GM18498 (cell line): ENCODE results near the gene NUP37.
"Not testable (repeated sequence)": the region's sequence is repeated elsewhere in the genome, so short reads cannot be mapped to it uniquely, and the experiment has no call there.

Experiments
- ATAC-seq: cut with Tn5 transposase; IDR thresholded peaks from one replicate; pipeline ENCODE4 v1.9.1; 2021; ENCODE audit warnings: mild to moderate bottlenecking, moderate library complexity; ENCODE audit not compliant: unreplicated experiment

Gene NUP37

GRCh38 chr12:102119674-102120563 is at the start of gene NUP37, which contains the start of gene PARPBP:
Gene NUP37, minus strand, starts transcription at chr12:102120114. Its CDS starts 1,596 bp downstream, at chr12:102118518.
Gene PARPBP, plus strand, starts transcription at chr12:102120183. Its CDS starts 3,706 bp downstream, at chr12:102123889.
- peak; percentile 96 for ATAC-seq

GRCh38 chr12:102167821-102168604 is 48.1 kb upstream of the NUP37 start:
- no peak for ATAC-seq

- no peak for ATAC-seq
These were observed 43.5 kb upstream of the NUP37 start for GRCh38 chr12:102163383-102163782.

- ATAC-seq, result not testable (repeated sequence)
These were observed 35.3 kb upstream of the NUP37 start for GRCh38 chr12:102155206-102155605.

- ATAC-seq, result not testable (repeated sequence)
These were observed 27.2 kb upstream of the NUP37 start for GRCh38 chr12:102147062-102147587.

- no peak for ATAC-seq
These were observed 24.3 kb upstream of the NUP37 start for GRCh38 chr12:102144221-102144620.

GRCh38 chr12:102142866-102143373 is 23.0 kb upstream of the NUP37 start:
- not testable (repeated sequence) for ATAC-seq

GRCh38 chr12:102137619-102138018 is 17.7 kb upstream of the NUP37 start:
- not testable (repeated sequence) for ATAC-seq

GRCh38 chr12:102131442-102131841 is 11.5 kb upstream of the NUP37 start:
- ATAC-seq, result not testable (repeated sequence)

- ATAC-seq, result not testable (repeated sequence)
These were observed 10.8 kb upstream of the NUP37 start for GRCh38 chr12:102130720-102131119.

GRCh38 chr12:102121328-102121727 is 1.4 kb upstream of the NUP37 start:
- ATAC-seq, result not testable (repeated sequence)

- no peak for ATAC-seq
These were observed 972 bp upstream of the NUP37 start for GRCh38 chr12:102120886-102121285.

- ATAC-seq, result no peak
These were observed 605 bp upstream of the NUP37 start for GRCh38 chr12:102120564-102120873.

- no peak for ATAC-seq
These were observed 1.0 kb downstream of the NUP37 start for GRCh38 chr12:102118874-102119273.

- no peak for ATAC-seq
These were observed 3.5 kb downstream of the NUP37 start for GRCh38 chr12:102116392-102116791.

- ATAC-seq, result no peak
These were observed 5.7 kb downstream of the NUP37 start for GRCh38 chr12:102114212-102114611.

- ATAC-seq, result no peak
These were observed 9.1 kb downstream of the NUP37 start for GRCh38 chr12:102110782-102111181.

- no peak for ATAC-seq
These were observed 11.9 kb downstream of the NUP37 start for GRCh38 chr12:102107970-102108369.

GRCh38 chr12:102106905-102107304 is 13.0 kb downstream of the NUP37 start:
- ATAC-seq, result no peak

GRCh38 chr12:102096855-102097254 is 23.1 kb downstream of the NUP37 start:
- ATAC-seq, result no peak

GRCh38 chr12:102095677-102096263 is 24.1 kb downstream of the NUP37 start:
- ATAC-seq, result no peak
